HG03280 (cell line): ENCODE data around the gene ADAM19.

Experiments
- ATAC-seq: cut with Tn5 transposase; IDR thresholded peaks from one replicate; pipeline ENCODE4 v1.9.1; 2021; ENCODE audit warnings: mild to moderate bottlenecking, moderate library complexity; ENCODE audit not compliant: unreplicated experiment

Gene ADAM19

DNA sequence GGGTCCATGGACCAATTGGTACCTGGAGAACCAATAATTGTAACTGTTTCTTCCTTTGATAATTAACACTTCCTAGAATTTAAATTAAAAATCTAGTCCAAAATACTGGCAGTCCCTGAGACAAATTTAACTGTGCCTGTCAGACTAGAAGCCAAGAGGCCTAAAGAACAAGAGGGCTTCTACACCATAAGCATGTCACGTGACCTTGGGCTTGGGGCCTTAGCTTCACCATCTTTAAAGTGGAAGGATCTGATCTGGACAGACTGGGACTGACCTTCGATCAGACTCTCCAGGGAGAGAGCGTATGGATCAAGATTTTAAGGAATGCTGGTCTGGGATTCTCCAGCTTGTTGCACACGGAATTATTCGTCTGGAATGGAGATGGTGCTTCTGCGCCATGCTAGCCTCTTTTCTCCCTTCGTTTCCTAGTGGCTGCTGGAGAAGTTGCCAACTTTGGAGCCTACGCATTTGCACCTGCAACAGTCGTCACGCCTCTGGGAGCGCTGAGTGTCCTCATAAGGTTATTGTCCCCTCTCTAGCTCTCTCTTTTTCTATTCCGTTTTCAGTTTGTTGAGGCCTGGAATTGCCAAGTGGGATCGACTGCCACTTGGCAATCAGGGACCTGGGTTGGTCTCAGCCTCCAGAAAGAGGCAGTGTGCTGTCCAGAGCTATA, 107.1 kb downstream of the ADAM19 start:
- no peak for ATAC-seq

DNA sequence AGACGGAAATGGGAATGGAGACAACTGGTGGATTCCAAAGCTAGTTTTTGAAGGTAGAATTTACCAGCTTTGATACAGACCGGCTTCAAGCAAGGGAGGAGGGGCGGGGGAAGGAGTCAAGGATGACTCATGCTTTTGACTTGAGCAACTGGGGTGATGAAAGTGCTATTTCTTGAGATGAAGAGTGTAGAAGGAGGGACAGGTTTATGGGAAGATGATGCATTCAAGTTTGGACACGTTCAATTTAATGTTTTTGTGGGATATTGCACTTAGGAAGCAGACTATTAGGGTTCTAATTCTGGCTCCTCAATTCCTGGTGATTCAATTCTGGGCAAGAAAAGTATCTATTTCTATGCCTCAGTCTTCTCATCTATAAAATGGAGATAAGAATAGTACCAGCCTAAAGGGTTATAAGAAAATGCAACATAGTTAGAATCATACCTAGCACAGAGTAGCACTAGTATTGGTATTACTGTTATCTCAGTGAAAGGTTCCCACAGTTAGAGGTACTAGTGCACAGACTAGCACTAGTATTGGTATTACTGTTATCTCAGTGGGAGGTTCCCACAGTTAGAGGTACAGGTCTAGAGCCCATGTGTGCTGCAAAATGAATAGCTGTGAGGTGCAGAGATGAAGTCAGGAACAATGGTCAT, 110.9 kb downstream of the ADAM19 start:
- ATAC-seq: peak; percentile 90

GRCh38 chr5:157463621-157464518, 111.7 kb downstream of the ADAM19 start:
- ATAC-seq: no peak

GRCh38 chr5:157463081-157463480, 112.5 kb downstream of the ADAM19 start:
- no peak for ATAC-seq

DNA sequence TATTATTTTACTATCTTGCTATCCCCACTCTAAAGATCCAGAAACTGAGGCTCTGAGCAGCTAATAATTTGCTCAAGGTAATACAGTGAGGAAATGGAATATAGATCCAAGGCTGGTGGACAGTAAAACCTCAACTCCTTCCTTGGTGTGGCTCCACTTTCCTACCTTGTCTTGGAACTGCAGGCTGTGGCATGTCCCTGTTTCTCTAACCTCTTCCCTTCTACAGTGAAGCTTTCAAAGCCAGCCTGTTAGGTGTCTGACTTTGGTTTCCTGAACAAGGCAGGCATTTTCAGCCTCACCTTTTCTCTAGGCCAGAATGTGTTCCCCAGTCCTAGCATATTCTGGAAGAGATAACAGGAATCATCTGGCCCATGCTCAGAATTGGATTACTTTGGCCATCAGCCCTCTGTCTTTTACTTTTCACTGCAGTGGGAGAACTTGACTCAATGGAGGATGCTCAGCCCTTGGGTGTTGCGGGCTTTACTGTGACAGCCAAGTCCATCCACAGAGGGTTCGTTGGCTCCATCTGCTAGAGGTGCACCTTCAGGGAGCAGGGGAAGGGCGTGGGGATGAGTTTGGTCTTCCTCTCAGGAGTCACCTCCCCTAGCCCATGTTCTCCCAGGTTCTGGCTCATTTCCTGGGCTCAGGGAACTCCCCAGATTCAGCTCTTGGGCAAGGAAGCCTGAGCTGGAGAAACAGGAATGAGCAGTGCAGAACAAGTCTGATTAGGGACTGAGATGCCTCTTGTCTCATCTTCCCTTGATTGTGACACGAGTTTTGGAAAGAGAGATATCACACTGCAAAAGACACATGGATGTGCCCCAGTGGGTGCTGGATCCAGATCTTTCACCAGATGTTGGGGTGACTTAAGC, 114.4 kb downstream of the ADAM19 start:
- no peak for ATAC-seq

DNA sequence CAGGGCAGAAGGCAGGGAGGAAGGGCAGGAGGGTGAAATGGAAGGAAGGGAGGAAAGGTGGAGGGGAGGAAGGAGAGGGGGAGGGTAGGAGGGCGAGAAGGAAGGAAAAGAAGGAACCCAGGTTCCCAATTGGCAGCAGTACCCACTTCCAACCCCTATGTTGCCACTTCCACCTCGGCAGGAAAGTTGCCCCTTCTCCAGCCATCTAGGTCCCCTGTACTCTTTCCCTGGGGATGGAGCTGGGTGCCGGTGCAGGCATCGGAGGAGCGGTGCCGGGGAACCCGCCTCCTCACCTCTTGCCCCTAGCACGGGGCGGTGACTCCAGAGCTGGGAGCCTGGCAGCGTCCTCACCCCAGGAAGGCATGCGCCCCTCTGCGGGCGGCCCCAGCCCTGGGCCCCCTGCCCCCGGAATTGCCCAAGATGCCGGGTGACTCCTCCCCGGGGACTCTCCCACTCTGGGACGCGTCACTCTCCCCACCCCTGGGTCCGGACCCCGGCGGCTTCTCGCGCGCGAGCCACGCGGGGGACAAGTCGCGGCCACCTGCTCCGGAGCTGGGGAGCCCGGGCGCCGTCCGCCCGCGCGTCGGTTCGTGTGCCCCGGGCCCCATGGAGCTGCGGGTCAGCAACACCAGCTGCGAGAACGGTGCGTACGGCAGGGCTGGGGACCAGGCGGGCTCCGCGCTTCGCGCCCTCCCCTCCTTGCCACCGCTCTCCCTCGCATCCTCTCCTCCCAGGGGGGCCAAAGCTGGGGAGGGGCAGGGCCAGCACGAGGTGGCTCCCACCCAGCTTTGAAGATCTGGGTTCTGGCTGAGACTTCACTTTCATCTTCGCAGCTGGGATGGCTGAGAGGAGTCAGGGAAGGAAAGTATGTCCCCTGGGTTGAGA, 115.6 kb downstream of the ADAM19 start, which contains the start of gene NIPAL4:
Gene NIPAL4 (plus strand): TSS at position 499 of the 885 bp plus-strand sequence. CDS start 108 bp downstream, at position 607.
- ATAC-seq: no peak

DNA sequence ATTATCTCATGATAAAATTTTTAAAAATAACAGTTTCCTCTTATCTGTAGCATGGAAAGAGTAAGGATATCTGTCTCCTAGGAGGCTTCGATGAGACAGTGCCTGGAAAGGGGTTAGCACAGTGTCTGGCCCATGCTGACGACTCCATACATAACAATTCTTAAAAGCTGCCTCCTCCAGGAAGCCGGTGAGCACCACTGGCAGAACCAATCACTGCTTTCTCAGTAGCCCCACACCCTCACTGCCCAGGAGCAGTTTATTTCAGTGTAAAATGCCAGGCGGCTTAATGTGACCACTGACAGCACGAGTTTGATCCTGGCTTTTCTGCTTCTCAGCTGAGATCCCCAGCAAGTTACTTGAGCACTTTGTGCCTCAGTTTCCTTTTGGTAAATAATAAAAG, 116.7 kb downstream of the ADAM19 start:
- no peak for ATAC-seq

- no peak for ATAC-seq
Measured at GRCh38 chr5:157457391-157457790, 118.2 kb downstream of the ADAM19 start.

DNA sequence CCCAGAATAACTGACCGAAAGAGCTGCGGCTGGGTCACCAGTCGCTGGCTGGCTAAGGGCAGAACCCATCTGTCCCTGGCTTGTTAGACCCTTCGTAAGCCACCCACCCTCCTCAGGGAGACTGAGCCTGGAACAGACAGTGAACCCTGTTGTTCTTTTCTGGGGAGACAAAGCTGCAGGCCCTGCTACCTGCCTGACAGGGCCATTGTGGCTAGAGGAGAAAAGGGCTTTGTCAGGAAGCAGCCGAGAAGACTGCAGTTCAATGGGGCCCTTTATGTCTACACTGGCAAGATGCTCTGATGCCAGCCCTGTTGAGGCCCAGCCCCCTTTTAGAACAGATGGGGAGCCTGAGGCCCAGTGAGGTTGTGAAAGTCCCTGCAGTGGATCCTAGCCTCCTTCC, 119.3 kb downstream of the ADAM19 start:
- no peak for ATAC-seq

- ATAC-seq: no peak
Measured at GRCh38 chr5:157455057-157455456, 120.5 kb downstream of the ADAM19 start.

GRCh38 chr5:157454273-157454672, 121.3 kb downstream of the ADAM19 start:
- no peak for ATAC-seq

DNA sequence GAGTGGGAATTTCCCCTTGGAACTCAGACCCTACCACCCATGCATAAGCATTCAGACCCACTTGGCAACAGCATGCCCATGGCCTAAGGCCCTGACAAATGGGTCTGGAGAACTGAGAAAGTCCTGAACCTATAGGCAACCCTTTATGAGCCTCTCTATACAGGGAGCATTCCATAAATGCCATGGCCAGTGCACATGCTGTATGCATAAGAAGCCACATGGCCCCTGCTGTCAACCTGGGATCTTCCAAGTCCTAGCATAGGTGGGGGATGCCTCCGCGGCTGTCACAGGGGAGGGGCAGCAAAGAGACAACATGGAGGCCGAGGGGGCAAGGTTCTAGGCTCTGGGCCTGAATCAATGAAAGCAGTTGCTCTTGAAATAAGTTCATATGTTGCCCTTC, 123.8 kb downstream of the ADAM19 start:
- no peak for ATAC-seq

DNA sequence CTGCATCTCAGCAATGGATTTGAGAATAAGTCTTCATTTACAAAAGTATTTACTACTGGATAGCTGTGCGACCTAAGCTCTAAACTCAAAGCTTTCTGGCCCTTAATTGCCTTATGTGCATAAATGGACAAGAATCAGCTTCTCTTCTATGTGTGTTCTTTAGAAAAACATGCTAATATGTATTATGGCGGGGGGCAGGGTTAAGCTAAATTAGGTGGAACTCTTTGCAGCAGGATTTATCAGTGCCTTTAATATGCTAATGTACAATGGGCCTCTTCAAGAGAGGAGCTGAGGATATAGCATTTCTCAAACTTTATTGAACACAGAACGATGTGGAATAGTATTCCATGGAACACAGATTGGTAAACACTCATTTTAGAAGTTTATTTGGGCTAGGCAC, 125.6 kb downstream of the ADAM19 start:
- ATAC-seq: no peak

GRCh38 chr5:157449011-157449723, 126.4 kb downstream of the ADAM19 start:
- no peak for ATAC-seq

DNA sequence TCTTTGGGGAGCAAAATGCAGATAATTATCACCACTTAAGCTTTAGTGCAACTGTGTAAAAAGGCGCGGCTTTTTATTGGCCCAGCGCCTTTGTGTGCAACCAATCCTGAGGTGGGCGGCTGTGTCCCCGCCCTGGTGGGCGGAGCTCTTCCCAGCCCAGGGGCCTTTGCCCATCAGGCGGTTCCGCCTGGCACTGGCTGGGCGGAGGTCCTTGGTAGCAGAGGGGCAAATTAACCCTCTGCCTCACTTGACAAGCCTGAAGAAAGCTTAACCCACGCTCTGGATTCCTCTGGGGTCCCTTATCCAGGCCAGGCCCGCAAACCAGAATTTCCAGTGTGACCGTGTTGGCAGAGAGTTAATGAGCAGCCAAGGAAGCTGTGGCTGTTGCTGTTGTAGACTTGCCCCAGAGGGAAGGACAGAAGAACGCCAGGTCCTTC, 128.4 kb downstream of the ADAM19 start:
- ATAC-seq: no peak

GRCh38 chr5:157446412-157446935, 129.1 kb downstream of the ADAM19 start:
- ATAC-seq: no peak

- no peak for ATAC-seq
Measured at GRCh38 chr5:157445745-157446411, 129.7 kb downstream of the ADAM19 start.

GRCh38 chr5:157444224-157444623, 131.4 kb downstream of the ADAM19 start:
- no peak for ATAC-seq
